HG02623 (cell line): ENCODE results near the gene BTNL8.
A peak's percentile ranks its signal among the peaks of the same experiment; 100 is the strongest.

Source experiments
- ATAC-seq: cut with Tn5 transposase; IDR thresholded peaks from one replicate; pipeline ENCODE4 v1.9.1; 2021; ENCODE audit warnings: moderate library complexity; ENCODE audit not compliant: unreplicated experiment

The BTNL8 gene

GRCh38 chr5:180898621-180899246, at the start of gene BTNL8:
Gene BTNL8 (plus strand): TSS chr5:180899159. CDS start chr5:180899311, 152 bp downstream.
- no peak for ATAC-seq

- ATAC-seq = no peak
Measured at GRCh38 chr5:180849827-180850226, 49.1 kb upstream of the BTNL8 start.

- no peak for ATAC-seq
Measured at GRCh38 chr5:180850434-180851078, 48.4 kb upstream of the BTNL8 start.

- ATAC-seq = no peak
Measured at GRCh38 chr5:180852495-180852894, 46.5 kb upstream of the BTNL8 start.

GRCh38 chr5:180853121-180853847, 45.7 kb upstream of the BTNL8 start:
- no peak for ATAC-seq

- no peak for ATAC-seq
Measured at GRCh38 chr5:180853848-180854176, 45.1 kb upstream of the BTNL8 start.

- no peak for ATAC-seq
Measured at GRCh38 chr5:180858586-180858985, 40.4 kb upstream of the BTNL8 start.

GRCh38 chr5:180860273-180860886, 38.6 kb upstream of the BTNL8 start:
- peak; percentile 27 for ATAC-seq

GRCh38 chr5:180860887-180861822, 37.8 kb upstream of the BTNL8 start, which contains the start of gene ZFP62:
Gene ZFP62 (minus strand): TSS chr5:180861276. CDS start chr5:180861219, 57 bp downstream.
- ATAC-seq = peak; percentile 87

GRCh38 chr5:180862645-180863044, 36.3 kb upstream of the BTNL8 start:
- no peak for ATAC-seq

GRCh38 chr5:180865981-180866695, 32.8 kb upstream of the BTNL8 start:
- no peak for ATAC-seq

GRCh38 chr5:180866985-180867384, 32.0 kb upstream of the BTNL8 start:
- no peak for ATAC-seq

- ATAC-seq = no peak
Measured at GRCh38 chr5:180868960-180869359, 30.0 kb upstream of the BTNL8 start.

- ATAC-seq = no peak
Measured at GRCh38 chr5:180869587-180869986, 29.4 kb upstream of the BTNL8 start.

GRCh38 chr5:180870276-180871068, 28.5 kb upstream of the BTNL8 start:
- ATAC-seq = no peak

GRCh38 chr5:180872419-180872818, 26.5 kb upstream of the BTNL8 start:
- ATAC-seq = no peak

- no peak for ATAC-seq
Measured at GRCh38 chr5:180873615-180874520, 25.1 kb upstream of the BTNL8 start.
